Measurements from ENCODE around the gene MINDY4. TPM values are rescaled to one million over a fixed set of nuclear protein-coding genes. Genes with fewer than 3 reads are reported as not detected.

MINDY4 gene
- total and polyA plus RNA-seq, 2 of the 4 experiments (the other 2 are of a cell fraction): 1.8 to 3.6 TPM

GRCh38 chr7:30852744-30853288 is 81.6 kb downstream of the MINDY4 start:
- ChIA-PET POLR2A (ENCODE audit: unreplicated experiment) (no interaction called here), CTCF (no interaction called here)
- H2AFZ ChIP-seq (replicated peaks; ENCODE audit: low read length, poor library complexity): no peak overlapping the region

More at GRCh38 chr7:30852744-30853288, 81.6 kb downstream of the MINDY4 start:
- DNase-seq (no peak), ATAC-seq (ENCODE audit: low read depth) (no peak)
- Histone ChIP-seq H3K9ac (ENCODE audit: low read depth, low read length) (no peak overlapping the region), H3K4me2 (ENCODE audit: low read depth, low read length) (no peak overlapping the region), H4K20me1 (ENCODE audit: insufficient read depth, low read length) (no peaks in the 10 kb centered on the region), H2AK5ac (ENCODE audit: low read depth, low read length) (no peak overlapping the region), H2BK15ac (ENCODE audit: low read depth, low read length) (no peak overlapping the region), H2BK120ac (ENCODE audit: low read depth, low read length) (no peak overlapping the region), H4K91ac (ENCODE audit: insufficient read depth, low read depth, low read length) (no peak overlapping the region), H2BK20ac (ENCODE audit: low read depth, low read length) (no peak overlapping the region), H3K23ac (ENCODE audit: low read depth, low read length) (no peak overlapping the region), H3K18ac (ENCODE audit: low read depth, low read length) (no peak overlapping the region), H3K9me1 (ENCODE audit: insufficient read depth, low read length) (peaks cover 3% of the 10 kb centered on the region), H4K8ac (ENCODE audit: low read depth in 2 of 2, low read length in 2 of 2) (no peak overlapping the region), H4K5ac (ENCODE audit: low read depth, low read length) (no peak overlapping the region), H3K27me3 (ENCODE audit: control insufficient read depth, insufficient read depth, low read length) (no peaks in the 10 kb centered on the region), H3K79me1 (ENCODE audit: low read depth in 1 of 2, low read length in 2 of 2) (no peaks in the 10 kb centered on the region), H3K4me1 (ENCODE audit: control insufficient read depth, insufficient read depth, low read length) (no peaks in the 10 kb centered on the region), H2BK5ac (ENCODE audit: low read depth, low read length, poor library complexity, severe bottlenecking) (no peak overlapping the region), H2AK9ac (replicated peaks; ENCODE audit: low read depth, low read length, poor library complexity) (no peak overlapping the region), H3K4ac (ENCODE audit: low read depth, low read length) (no peak overlapping the region), H3K36me3 (ENCODE audit: control insufficient read depth, insufficient read depth, low read length) (no peaks in the 10 kb centered on the region), H3K56ac (ENCODE audit: extremely low read depth, insufficient read depth, low read length) (no peak overlapping the region), H3K4me3 (ENCODE audit: insufficient read depth, low read depth, low read length) (no peak overlapping the region), H3K9me3 (ENCODE audit: control insufficient read depth, insufficient read depth, low read length) (no peaks in the 10 kb centered on the region), H3K14ac (replicated peaks; ENCODE audit: low read depth, low read length) (no peak overlapping the region), H3K27ac (ENCODE audit: insufficient read depth, low read length) (no peak overlapping the region)
- no peak for TF ChIP-seq MAFK (IDR thresholded peaks at IDR 0.05; ENCODE audit: low read depth, low read length)
- dilution Hi-C loops (cut with HindIII; ENCODE audit: low sequenced_read_pairs, unreplicated experiment): no loop called here
- intact Hi-C loops (cut with micrococcal nuclease): no loop called here
- in situ Hi-C loops (cut with MboI; ENCODE audit: low sequenced_read_pairs): no loop called here
- 100% methylated on average over 1 of the region's 11 CpGs; no CpG with 5 or more reads in 1 of the 2 experiments for WGBS, 2 experiments (ENCODE audit: extremely low coverage in 2 of 2, insufficient read length in 1 of 2)
- BruUV-seq (replicated peaks): no TSS peak

Measured in IMR-90 (cell line).